EH (cell line): ENCODE measurements around the gene PPIL6.

Source experiments
- DNase-seq: peaks from one replicate; pipeline ENCODE4 v3.0.0-alpha.2; 2015; ENCODE audit warnings: low read depth

PPIL6 gene

GRCh38 chr6:109440331-109441068 is at the start of gene PPIL6, which contains the start of gene SMPD2:
TSS of gene PPIL6 (minus strand) at chr6:109440628. CDS start at chr6:109440590, 38 bp downstream.
TSS of gene SMPD2 (plus strand) at chr6:109440724. CDS start at chr6:109441122, 398 bp downstream.
- DNase-seq: peak; percentile 89

GRCh38 chr6:109488001-109488400 is 47.6 kb upstream of the PPIL6 start:
- DNase-seq: no peak

- DNase-seq: no peak
Measured at GRCh38 chr6:109486068-109486467, 45.6 kb upstream of the PPIL6 start.

- DNase-seq: no peak
Measured at GRCh38 chr6:109485266-109485935, 45.0 kb upstream of the PPIL6 start.

GRCh38 chr6:109484122-109484521 is 43.7 kb upstream of the PPIL6 start:
- DNase-seq: no peak

- DNase-seq: no peak
Measured at GRCh38 chr6:109483735-109484057, 43.3 kb upstream of the PPIL6 start.

- peak; percentile 91 for DNase-seq
Measured at GRCh38 chr6:109482905-109483734, 42.7 kb upstream of the PPIL6 start, which contains the start of gene ZBTB24. TSS of gene ZBTB24 (minus strand) at chr6:109483219. CDS start at chr6:109482026, 1,193 bp downstream.

- DNase-seq: no peak
Measured at GRCh38 chr6:109480993-109481480, 40.6 kb upstream of the PPIL6 start.

- DNase-seq: peak; percentile 36
Measured at GRCh38 chr6:109478841-109479624, 38.6 kb upstream of the PPIL6 start.

- peak; percentile 66 for DNase-seq
Measured at GRCh38 chr6:109478222-109478805, 37.9 kb upstream of the PPIL6 start.

- DNase-seq: no peak
Measured at GRCh38 chr6:109477725-109478124, 37.3 kb upstream of the PPIL6 start.

- DNase-seq: no peak
Measured at GRCh38 chr6:109477184-109477583, 36.8 kb upstream of the PPIL6 start.

GRCh38 chr6:109475625-109476024 is 35.2 kb upstream of the PPIL6 start:
- no peak for DNase-seq

- no peak for DNase-seq
Measured at GRCh38 chr6:109474995-109475394, 34.6 kb upstream of the PPIL6 start.

- DNase-seq: no peak
Measured at GRCh38 chr6:109473120-109473519, 32.7 kb upstream of the PPIL6 start.

GRCh38 chr6:109472132-109472995 is 31.9 kb upstream of the PPIL6 start:
- no peak for DNase-seq

GRCh38 chr6:109471105-109471810 is 30.8 kb upstream of the PPIL6 start:
- DNase-seq: no peak

GRCh38 chr6:109469591-109470189 is 29.3 kb upstream of the PPIL6 start:
- no peak for DNase-seq

GRCh38 chr6:109467696-109468095 is 27.3 kb upstream of the PPIL6 start:
- no peak for DNase-seq
